Measurements from ENCODE around the gene PCOLCE2. TPM values are rescaled to one million over a fixed set of nuclear protein-coding genes. Genes with fewer than 3 reads are reported as not detected.
"Not testable (repeated sequence)": the region's sequence is repeated elsewhere in the genome, so short reads cannot be mapped to it uniquely, and the experiment has no call there.

The PCOLCE2 gene
- total RNA-seq, 1 donor from 2014 or later = 4.5 TPM

DNA sequence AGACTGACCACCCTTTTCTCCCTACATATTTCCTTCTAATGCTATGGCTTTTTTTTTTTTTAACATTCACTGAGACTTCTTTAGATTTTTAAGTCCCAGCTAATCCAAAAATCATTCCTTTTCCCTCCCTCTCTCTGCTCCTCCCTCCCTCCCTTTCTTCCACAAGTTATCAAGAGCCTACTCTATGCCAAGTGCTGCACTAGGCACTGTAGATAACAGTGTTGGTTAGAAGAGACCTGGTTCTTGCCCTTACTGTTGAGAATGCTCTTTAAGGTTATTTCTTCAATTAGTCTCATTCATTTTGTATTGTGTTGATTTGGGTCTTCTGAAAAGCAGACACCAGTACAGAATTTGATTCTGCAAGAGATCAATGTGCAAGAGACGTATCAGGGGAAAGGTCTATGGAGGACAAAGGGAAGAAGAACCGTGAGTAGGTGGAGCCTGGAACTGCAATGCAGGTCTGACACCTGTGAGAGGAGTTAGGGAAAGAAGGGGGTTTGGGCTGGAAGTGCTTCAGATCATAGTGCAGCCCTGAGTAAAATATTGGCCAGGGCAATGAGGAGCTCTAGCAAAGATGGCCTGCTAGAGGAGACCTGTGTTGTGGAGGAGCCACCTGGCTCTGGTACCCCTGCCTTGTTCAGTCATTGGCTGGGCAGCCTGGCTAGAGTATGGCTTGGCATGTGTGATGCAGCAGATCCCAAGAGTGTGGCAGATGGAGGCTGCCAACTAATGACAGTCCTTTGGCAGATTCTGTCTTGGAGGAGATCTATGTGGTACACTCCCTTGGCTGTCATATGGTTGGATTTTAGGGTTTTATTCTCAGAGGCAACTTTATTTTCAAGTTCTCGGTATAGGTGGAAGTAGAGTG, 9.7 kb upstream of the PCOLCE2 start:
- DNase-seq = no peak

DNA sequence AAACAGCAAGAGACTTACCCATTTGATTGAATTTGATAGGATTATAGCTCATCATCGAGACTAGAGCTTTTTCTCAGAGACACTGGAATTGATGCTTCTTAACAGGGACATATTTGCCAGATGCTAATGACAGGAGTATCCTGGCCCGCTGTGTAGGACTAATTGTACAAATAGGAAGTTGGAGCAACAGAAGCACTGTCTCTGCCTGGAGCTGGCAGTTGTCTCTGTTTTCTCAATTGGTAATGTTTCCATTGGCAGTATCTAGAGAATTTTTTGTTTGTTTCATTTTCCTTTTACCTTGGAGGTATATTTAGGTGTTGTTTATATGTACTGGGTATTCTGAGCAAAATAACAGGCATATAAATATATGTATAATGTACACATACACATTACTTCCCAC, 8.9 kb upstream of the PCOLCE2 start:
- no peak for DNase-seq

DNA sequence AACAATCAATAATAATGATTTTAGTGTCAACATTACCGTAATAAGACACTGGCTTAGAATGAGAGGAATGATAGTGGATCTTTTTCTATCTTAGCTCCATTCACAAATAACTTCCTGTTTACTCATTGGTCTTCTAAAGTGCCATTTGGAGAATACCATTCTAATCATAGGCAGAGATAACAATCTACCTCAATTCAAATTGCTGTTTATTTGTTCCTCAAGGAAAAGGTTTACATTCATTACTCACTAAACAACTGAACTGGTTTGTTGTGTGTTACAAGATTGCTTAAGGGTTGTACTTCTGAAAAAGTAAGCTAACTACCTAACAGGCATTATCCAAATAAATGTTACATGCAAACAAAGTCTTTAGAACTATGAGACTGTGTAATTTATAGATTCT, 8.1 kb upstream of the PCOLCE2 start:
- no peak for DNase-seq

DNA sequence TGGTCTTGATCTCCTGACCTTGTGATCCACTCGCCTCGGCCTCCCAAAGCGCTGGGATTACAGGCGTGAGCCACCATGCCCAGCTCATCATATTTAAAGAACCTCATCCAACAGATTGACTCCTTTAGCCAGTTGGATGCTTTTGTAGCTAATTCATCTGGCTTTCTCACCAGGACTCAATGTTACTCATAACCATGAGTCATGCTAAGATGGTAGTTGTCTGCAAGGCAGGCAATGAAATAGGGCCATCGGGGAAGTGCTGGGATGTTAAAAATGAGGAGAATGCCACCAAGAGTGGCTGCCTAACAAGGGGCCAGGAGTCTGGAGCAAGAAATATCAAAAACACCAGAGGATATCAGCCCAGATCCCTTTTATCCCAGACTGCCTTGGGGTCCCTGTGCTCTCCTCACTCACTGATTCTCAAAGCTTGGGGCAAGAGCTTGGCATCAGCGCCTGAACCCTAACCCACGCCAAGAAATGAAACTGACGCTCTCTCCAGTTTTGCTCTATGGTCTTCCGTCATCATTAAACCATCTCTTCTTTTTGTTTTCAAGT, 7.4 kb upstream of the PCOLCE2 start:
- DNase-seq = no peak

DNA sequence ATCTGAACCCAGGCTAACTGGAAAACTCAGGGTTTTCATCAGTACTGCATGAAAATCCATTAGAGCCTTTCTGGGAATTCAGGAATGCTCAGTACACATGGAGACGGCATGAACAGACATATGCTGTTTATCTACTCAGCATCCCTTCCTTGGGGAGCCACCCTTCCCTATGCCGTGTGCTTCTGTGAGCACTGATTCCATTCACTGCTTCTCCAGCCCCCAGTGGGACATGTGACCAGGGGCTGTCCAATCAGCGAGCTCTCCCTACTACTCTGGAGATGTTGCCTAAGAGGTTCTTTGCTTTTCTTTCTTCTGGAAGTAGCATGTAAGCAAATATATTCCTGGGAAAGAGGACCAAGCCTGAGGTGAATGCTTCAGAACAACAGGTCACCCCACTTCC, 5.6 kb upstream of the PCOLCE2 start:
- DNase-seq = no peak

DNA sequence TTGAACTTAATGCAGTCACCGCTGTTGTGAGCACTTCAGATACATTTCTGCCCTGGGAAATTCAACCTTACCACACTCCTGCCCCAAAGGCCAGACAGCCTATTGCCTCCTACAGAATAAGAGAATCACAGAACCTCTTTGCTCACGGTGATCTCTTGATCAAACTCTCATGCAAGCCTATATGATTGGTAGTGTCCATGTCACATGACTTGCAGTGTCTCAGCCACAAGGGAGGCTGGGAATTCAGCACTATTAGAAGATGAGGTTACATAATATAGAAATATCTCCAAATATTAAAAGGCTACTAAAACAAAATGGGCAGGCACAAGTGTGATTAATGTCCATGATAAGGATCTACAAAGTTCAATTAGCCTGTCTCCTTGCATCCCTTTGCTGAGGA, 3.8 kb upstream of the PCOLCE2 start:
- DNase-seq = no peak

DNA sequence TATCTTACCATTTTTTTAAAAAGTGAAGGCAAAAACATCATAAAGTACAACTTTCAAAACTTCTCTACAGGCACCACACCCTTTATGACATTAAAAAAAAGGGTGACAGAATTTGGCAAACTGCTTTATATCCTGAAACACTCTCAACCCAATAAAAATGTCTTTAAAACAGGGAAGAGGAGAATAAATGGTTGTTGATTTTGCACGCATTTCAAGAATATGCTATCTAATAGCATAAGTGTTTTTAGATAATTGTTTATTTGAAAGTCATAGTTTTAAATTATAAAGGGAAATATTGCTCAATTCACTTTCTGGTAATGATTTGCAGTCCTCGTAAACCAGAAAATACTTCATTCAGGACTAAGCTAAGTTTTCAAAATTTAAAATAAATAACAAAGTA, 1.7 kb upstream of the PCOLCE2 start:
- no peak for DNase-seq

DNA sequence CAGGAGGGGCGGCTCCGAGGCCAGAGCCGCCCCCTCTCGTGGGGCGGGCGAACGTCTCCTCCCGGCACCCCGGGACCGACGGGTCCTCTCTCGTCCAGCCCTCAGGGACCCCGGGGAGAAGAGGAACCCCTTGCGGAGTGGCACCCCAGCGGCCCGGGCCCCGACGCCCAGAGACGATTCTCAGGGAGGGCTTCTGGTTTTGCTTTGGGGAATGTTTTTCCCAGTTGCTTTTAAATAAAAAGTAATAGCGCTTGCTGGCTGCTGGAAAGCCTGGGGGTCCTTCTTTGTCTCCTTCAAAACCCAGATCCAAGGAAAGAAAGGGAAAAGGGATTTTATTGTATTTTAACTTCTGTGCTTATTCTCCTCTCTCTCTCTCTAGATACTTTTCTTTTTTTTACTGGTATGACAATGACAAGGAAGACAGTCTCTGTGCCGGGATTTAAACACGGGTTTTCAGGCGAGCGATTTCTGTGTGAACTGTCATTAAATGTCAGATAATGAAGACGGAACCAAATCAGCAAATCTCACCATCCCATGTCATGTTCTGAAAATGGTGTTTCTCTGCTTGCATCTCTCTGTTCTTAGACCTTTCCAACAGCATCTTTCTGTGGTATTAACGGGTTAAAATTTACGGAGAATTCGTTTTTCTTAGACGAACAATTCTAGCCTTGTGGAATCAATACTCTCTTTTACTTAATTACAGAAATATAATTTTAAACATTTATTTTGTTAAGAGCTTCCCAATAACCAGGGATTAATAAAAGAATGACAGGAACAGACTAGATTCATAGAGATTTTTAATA, 530 bp upstream of the PCOLCE2 start:
- DNase-seq = no peak

DNA sequence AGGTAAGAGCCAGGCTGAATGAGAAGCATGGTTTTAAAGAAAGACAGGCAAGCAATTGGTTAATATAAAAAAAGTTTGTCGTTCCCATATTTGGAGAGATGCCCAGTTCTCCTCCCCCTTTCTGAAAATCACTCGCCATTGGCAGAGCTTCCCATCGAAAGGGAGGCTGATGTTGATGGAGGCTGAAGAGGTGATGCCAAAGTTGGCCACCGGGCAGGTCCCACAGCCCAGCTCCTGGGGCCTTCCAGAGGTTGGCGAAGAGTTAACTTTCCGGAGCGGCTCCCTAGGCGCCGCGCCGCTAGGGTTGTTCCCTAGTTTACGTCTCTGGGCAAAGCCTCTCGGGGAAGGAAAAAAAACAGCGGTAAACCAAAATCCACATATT, 793 bp downstream of the PCOLCE2 start:
- no peak for DNase-seq

DNA sequence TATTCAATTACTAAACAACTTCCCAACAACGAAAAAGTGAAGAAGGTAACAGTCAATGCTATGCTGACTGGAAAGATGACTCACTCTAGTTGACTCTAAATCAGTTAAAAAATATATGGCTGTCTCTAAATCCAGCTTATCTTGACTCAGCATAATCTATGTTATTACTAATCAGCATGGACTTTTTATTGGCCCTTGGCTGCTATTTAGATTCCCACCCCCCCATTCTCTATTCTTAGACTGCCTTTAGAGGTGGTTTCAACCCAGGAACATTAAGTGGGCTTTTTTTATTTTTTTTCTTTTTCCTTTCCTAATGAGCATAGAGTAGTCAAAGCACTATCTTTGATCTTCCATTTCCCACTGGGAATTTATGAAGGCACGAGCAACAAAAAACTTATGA, 1.9 kb downstream of the PCOLCE2 start:
- DNase-seq = no peak

DNA sequence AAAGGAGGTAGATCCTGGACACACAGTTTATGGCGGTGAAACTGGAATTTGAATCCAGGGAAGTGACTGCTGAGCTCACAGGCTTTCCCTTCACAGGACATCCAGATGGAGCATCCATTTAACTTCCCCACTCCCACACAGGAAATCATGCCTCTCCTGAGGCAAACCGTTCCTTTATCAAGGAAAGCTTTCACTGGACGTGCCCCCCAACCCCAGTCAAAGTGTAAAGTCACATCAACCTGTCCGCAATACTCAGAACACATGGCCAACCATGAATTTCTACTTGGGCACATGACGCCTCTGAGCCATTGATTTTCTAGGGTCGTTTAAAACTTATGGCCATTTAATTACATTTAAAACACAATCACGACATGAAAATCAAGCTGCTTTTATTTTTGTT, 2.9 kb downstream of the PCOLCE2 start:
- no peak for DNase-seq

DNA sequence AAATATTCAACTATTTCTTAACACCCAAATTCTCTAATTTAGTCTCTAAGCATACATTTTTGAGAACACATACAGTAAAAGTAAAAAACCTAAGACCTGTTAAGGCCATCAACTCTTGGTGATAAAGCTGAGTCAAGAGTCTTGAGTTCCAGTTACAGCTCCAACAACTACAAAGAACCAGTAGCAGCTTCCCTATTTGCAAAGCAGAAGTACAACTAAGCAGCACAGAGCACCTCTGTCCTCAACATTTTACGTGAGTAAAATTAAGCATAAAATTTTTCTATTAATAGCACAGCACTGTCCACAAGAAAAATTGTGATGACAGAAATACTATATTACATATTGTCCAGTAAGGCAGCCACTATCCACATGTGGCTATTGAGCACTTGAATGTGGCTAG, 4.4 kb downstream of the PCOLCE2 start:
- DNase-seq = no peak

DNA sequence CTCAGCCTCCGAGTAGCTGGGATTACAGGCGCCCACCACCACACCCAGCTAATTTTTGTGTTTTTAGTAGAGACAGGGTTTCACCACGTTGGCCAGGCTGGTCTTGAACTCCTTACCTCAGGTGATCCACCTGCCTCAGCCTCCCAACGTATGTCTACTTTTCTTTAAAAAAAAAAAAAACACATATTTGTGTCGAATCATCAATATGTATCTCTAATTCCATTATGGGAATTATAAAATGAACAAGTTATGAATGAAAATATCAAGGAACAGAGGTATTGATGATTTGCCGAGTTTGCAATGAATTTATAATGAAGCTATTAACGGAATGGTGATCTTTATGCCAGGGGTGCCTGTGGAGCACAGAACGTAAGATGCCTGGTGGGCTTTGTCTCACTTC, 5.3 kb downstream of the PCOLCE2 start:
- not testable (repeated sequence) for DNase-seq

DNA sequence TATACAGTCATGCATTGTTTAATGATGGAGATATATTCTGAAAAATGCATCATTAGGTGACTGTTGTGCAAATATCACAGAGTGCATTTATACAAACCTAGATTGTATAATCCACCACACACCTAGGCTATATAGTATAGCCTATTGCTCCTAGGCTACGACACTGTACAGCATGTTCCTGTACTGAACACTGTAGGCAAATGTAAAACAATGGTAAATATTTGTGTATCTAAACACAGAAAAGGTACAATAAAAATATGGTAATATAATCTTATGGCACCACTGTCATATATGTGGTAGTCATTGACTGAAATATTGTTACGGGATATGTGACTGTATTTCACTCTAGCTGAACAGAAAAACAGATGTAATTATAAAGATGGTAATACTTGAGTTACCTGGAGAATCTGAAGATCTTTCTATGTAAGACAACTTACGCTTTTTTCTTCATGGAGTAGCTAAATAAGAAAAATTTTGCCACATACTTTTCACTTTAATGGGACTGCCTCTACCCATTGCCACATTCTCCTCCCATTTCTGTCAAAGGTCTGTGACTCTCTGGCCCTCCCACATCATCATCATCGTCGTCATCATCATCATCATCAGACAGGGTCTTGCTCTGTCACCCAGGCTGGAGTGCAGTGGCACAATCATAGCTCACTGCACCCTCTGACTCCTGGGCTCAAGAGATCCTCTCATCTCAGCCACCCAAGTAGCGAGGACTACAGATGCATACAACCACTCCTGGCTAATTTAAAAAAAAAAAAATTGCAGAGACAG, 7.2 kb downstream of the PCOLCE2 start:
- DNase-seq = no peak

DNA sequence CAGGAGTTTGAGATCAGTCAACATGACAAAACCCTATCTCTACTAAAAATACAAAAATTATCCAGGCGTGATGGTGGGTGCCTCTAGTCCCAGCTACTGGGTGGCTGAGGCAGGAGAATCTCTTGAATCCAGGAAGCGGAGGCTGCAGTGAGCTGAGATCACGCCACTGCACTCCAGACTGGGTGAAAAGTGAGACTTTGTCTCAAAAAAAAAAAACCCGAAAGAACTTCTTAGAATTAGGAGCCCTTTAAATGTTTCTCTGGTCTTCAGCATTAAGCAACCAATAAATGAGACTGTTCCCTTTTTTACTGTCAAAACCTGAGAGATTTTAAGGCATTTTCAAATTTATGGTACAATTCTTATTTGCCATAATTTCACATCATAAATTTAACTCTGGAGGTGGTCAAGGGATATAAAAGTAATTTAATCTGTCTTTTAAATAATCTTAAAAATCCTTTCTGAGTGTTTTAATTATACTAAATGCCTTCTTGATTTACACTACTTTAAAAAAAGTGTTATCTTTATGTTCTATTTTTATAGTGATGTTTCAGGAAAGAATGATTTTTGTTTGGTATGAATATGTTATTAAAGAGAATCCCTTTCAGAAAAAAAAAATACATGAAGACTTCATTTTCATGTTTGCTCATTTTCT, 10.1 kb downstream of the PCOLCE2 start:
- no peak for DNase-seq

DNA sequence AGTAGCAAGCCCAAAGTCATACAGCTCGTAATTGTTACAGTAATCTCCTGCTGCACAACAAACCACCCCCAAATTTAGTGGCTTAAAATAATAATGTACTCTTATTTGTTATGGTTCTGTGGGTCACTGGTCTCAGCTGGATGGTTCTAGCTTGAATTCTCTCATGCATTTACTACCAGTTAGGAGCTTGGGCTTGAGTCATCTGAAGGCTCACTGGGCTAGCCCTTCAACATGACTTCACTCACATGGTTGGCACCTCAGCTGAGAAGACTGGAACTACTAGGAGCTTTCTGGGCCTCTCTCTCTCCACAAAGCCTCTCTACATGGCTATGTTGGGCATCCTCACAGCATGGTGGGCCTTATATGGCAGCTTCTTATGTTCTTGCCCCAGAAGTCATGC, 12.5 kb downstream of the PCOLCE2 start:
- no peak for DNase-seq

DNA sequence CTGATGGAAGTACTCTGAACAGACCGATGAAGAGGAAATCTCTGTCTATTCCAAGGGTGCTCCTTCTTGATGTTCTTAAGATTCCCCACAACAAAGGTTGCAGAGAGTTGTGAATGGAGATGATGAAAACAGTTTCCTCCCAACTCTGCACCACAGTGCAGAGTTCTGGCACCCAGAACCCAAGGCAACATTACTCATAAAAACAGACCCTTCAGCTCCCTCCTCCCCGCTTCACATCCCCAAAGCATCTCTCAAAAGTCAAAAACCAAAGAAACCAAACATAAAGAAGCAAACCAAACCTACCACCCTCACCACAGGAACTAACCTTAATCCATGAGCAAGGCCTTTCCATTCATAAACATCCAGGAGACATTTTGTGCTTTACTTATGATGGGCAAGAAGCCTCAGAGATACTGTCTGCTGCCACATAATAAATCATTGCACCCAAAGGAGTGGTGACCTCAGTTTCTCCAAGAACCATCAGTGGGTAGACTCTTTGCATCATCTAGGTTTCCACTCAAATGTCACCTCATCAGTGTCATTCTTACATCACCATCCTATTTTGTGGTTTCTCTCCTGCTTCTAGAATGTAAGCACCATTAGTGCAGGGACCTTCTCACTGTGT, 13.2 kb downstream of the PCOLCE2 start:
- DNase-seq = no peak

DNA sequence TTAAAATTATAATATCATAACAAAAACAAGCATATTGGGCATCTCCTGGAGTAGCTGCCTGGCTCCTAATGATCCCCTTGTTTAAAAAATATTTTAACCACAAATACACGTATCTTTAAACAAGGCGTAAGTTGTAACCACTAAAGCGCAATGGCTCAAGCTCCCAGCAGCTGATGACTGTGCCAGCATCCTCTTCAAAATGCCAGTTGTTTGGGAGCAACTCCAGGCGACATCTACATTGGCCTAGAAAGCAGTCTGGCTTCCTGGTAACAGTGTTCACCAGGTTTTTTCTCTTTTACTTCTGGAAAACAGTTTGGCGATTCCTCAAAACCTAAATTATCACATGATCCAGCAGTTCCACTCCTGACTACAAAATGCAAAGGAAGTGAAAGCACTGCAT, 13.8 kb downstream of the PCOLCE2 start:
- no peak for DNase-seq

DNA sequence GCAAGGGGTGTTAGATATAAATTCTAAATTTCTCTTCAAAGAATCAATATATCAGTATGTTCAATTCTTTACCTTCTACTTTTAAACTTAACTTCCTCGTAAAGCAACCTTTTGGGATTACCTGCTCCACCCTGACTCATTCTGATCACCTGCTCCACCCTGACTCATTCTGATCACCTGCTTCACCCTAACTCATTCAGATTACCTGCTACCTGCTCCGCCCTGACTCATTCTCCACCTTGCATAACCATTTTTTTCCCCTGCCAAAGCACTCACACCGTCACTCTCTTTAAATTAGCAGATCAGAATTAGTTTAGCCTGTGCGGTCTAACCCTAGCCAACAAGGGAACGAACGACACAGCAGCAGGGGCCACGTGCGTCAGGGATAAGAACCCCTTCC, 20.5 kb downstream of the PCOLCE2 start:
- DNase-seq = not testable (repeated sequence)

DNA sequence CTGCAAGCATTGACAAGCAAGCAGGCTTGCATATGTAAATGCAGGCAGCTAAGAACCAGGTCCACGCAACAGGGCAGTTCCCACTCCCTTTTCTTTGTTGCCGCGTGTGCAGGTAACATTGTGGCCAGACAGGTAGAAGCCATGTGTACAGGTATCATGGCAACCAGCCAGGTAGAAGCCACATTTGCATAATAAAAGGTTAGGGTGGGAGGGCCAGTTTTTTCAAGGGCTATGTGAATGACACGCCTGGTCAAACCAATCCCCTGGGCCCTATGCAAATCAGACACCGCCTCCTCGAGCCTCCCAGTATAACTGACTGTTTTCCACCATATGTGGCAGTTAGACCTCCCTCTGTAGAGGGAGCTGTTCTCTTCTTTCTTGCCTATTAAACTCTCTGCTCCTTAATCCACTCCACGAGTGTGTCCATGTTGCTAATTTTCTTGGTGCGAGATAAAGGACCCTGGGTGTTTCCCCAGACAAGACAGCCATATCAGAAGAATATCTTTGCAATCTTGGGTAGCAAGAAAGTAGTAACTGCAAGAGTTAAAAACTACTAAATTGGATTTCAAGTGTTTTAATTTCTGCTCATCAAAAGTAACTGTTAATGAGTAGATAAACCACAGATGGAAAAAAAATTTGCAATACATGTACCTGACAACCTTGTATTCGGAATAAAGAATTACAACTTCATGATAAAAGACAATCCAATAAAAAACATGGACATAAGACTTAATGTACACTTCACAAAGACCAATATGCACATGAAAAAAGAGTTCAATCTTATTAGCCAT, 21.8 kb downstream of the PCOLCE2 start:
- DNase-seq = no peak
